Thyroid gland (tissue), 4 donors: ENCODE measurements around the gene FAM177A1. TPM values are rescaled to one million over a fixed set of nuclear protein-coding genes. Genes with fewer than 3 reads are reported as not detected.

Experiments used
- DNase-seq, 2 donors: peaks; one replicate each; pipeline ENCODE4 v3.0.0-alpha.2; 2019
- H3K27ac ChIP-seq, 3 donors: fragments of 200-600 bp; sonication (generic); 1 replicate in 2 of 3; 2 replicates in 1 of 3; pipeline ENCODE4 v1.5.1; 2016 to 2019; ENCODE audit warnings: mild to moderate bottlenecking in 1 of 3, moderate library complexity in 1 of 3
- H3K27me3 ChIP-seq: fragments of 200-600 bp; sonication (generic); one replicate; pipeline ENCODE4 v1.5.1; 2019
- H3K36me3 ChIP-seq, 2 donors: fragments of 200-600 bp; sonication (generic); one replicate each; pipeline ENCODE4 v1.5.1; 2016 to 2019
- H3K4me1 ChIP-seq, 2 donors: fragments of 200-600 bp; sonication (generic); one replicate each; pipeline ENCODE4 v1.5.1; 2017 to 2019
- H3K4me3 ChIP-seq, 3 donors: fragments of 200-600 bp; sonication (generic); replicated peaks in 1 of 3; 1 replicate in 2 of 3; 2 replicates in 1 of 3; pipeline ENCODE4 v1.5.1; 2016; ENCODE audit warnings: mild to moderate bottlenecking in 1 of 3
- H3K9me3 ChIP-seq: fragments of 200-600 bp; sonication (generic); one replicate; pipeline ENCODE4 v1.5.1; 2017
- CTCF ChIP-seq, 6 experiments: fragments of 200-600 bp in 3 of 6; fragments of 450-650 bp in 3 of 6; sonication (generic) in 3 of 6; IDR thresholded peaks; one replicate each; pipeline ENCODE4 v1.5.1; 2016 to 2019; ENCODE audit warnings: antibody characterized with exemption in 6 of 6, mild to moderate bottlenecking in 2 of 6, inconsistent platforms in 1 of 6, moderate library complexity in 1 of 6
- POLR2A ChIP-seq, 2 donors: fragments of 450-650 bp; IDR thresholded peaks; one replicate each; pipeline ENCODE4 v1.6.1; 2017; ENCODE audit warnings: antibody characterized with exemption in 2 of 2, mild to moderate bottlenecking in 2 of 2, moderate library complexity in 1 of 2
- WGBS, 2 donors: methylation state at CpG; one replicate each; pipeline ENCODE4 v1.1.5; 2017; 5-methylcytosine and 5-hydroxymethylcytosine counted together
- intact Hi-C: fragments of 100-400 bp; cut with DNase I; formaldehyde crosslinking; loops from one replicate; pipeline ENCODE4 v1.15.1; 2023
- total RNA-seq, 4 donors: library from RNA; depleted of rRNA; stranded (reverse); fragments of >200 nt; gene quantifications; one replicate each; pipeline ENCODE4 v1.2.3, GENCODE V29; 2016

Gene FAM177A1
- total RNA-seq, 4 donors from 2014 or later, result 36.2 to 55.6 (median 47.2) TPM

GRCh38 chr14:35042632-35043031 is 3.4 kb upstream of the FAM177A1 start:
- peaks cover 5% of the 10 kb centered on the region in 2 donors for H3K4me1 ChIP-seq
- H3K27me3 ChIP-seq, result no peaks in the 10 kb centered on the region
- intact Hi-C loops, result loop anchor here (5.0 kb wide), 1 partner anchor 80 kb away; the partner anchor contains the start of genes PPP2R3C and PRORP
- no peak for TF ChIP-seq CTCF (IDR thresholded peaks at IDR 0.05)
- WGBS, 2 donors, result 91 to 92% methylated on average over 3 of the region's 3 CpGs
- H3K4me3 ChIP-seq, result no peak overlapping the region
- no peak for DNase-seq
- no peaks in the 10 kb centered on the region for H3K36me3 ChIP-seq
- H3K27ac ChIP-seq, result no peak overlapping the region
- H3K9me3 ChIP-seq, result no peaks in the 10 kb centered on the region

- H3K36me3 ChIP-seq, result no peaks in the 10 kb centered on the region
- 95 to 98% methylated on average over 2 of the region's 2 CpGs for WGBS, 2 donors
- intact Hi-C loops, result loop anchor here (5.0 kb wide), 1 partner anchor 79 kb away; the partner anchor contains the start of genes PPP2R3C and PRORP
These were observed 3.0 kb upstream of the FAM177A1 start for GRCh38 chr14:35043046-35043445.

GRCh38 chr14:35044939-35045797 is 904 bp upstream of the FAM177A1 start:
- H3K27ac ChIP-seq, result peak overlapping the region; percentile 59 to 97 (median 91)
- peak overlapping the region in 2 of 3 donors; percentile 14 to 42 for H3K4me3 ChIP-seq
- H3K4me1 ChIP-seq, result peaks cover 9 to 17% of the 10 kb centered on the region in 2 donors
- 25 to 31% methylated on average over 8 of the region's 8 CpGs for WGBS, 2 donors
- DNase-seq, result no peak
- TF ChIP-seq POLR2A (IDR thresholded peaks at IDR 0.05) (no peak), CTCF (IDR thresholded peaks at IDR 0.05) (no peak)
- no peaks in the 10 kb centered on the region for H3K9me3 ChIP-seq
- no peaks in the 10 kb centered on the region for H3K27me3 ChIP-seq
- H3K36me3 ChIP-seq, result no peaks in the 10 kb centered on the region
- intact Hi-C loops, result loop anchor here (5.0 kb wide), 1 partner anchor 77 kb away; the partner anchor contains the start of genes PPP2R3C and PRORP

More at GRCh38 chr14:35043046-35043445, 3.0 kb upstream of the FAM177A1 start:
- Histone ChIP-seq H3K4me3 (no peak overlapping the region), H3K27ac (no peak overlapping the region), H3K9me3 (no peaks in the 10 kb centered on the region), H3K27me3 (no peaks in the 10 kb centered on the region), H3K4me1 (peaks cover 8 to 9% of the 10 kb centered on the region in 2 donors)
- DNase-seq, result no peak
- no peak for TF ChIP-seq CTCF (IDR thresholded peaks at IDR 0.05)
- no peak for TF ChIP-seq POLR2A (IDR thresholded peaks at IDR 0.05)

- no peaks in the 10 kb centered on the region for H3K36me3 ChIP-seq
- intact Hi-C loops, result no loop called here
- no peak for DNase-seq
- TF ChIP-seq CTCF (IDR thresholded peaks at IDR 0.05), result no peak
- TF ChIP-seq POLR2A (IDR thresholded peaks at IDR 0.05), result no peak
- H3K27me3 ChIP-seq, result no peaks in the 10 kb centered on the region
- no peaks in the 10 kb centered on the region for H3K9me3 ChIP-seq
- peak overlapping the region in 2 of 3 donors; percentile 14 to 42 for H3K4me3 ChIP-seq
- WGBS, 2 donors, result 1 to 2% methylated on average over 6 of the region's 6 CpGs
- H3K4me1 ChIP-seq, result peaks cover 13 to 21% of the 10 kb centered on the region in 2 donors
- H3K27ac ChIP-seq, result peak overlapping the region; percentile 59 to 97 (median 91)
These were observed 349 bp upstream of the FAM177A1 start for GRCh38 chr14:35045798-35046047.
